ENCODE results near the gene SIK2.

GRCh38 chr11:111727431-111727830, 125.2 kb downstream of the SIK2 start:
- TF ChIP-seq POLR2AphosphoS5 (IDR thresholded peaks at IDR 0.05; ENCODE audit: low read depth, low read length) = no peak
- TF ChIP-seq TAF1 (IDR thresholded peaks at IDR 0.05; ENCODE audit: borderline replicate concordance, insufficient read depth, low read length) = no peak
- TF ChIP-seq, protein P1, sequence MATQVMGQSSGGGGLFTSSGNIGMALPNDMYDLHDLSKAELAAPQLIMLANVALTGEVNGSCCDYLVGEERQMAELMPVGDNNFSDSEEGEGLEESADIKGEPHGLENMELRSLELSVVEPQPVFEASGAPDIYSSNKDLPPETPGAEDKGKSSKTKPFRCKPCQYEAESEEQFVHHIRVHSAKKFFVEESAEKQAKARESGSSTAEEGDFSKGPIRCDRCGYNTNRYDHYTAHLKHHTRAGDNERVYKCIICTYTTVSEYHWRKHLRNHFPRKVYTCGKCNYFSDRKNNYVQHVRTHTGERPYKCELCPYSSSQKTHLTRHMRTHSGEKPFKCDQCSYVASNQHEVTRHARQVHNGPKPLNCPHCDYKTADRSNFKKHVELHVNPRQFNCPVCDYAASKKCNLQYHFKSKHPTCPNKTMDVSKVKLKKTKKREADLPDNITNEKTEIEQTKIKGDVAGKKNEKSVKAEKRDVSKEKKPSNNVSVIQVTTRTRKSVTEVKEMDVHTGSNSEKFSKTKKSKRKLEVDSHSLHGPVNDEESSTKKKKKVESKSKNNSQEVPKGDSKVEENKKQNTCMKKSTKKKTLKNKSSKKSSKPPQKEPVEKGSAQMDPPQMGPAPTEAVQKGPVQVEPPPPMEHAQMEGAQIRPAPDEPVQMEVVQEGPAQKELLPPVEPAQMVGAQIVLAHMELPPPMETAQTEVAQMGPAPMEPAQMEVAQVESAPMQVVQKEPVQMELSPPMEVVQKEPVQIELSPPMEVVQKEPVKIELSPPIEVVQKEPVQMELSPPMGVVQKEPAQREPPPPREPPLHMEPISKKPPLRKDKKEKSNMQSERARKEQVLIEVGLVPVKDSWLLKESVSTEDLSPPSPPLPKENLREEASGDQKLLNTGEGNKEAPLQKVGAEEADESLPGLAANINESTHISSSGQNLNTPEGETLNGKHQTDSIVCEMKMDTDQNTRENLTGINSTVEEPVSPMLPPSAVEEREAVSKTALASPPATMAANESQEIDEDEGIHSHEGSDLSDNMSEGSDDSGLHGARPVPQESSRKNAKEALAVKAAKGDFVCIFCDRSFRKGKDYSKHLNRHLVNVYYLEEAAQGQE (IDR thresholded peaks at IDR 0.05; ENCODE audit: insufficient read depth in 1 of 2, low read depth in 2 of 2, low read length in 2 of 2) = no peak
- no peak for TF ChIP-seq SIN3A (IDR thresholded peaks at IDR 0.05; ENCODE audit: borderline replicate concordance, insufficient read depth, low read length)
- no peak for TF ChIP-seq FOXP2 (optimal IDR thresholded peaks at IDR 0.05; ENCODE audit: borderline replicate concordance, extremely low read depth, extremely low read length, insufficient read depth)

Measured in PFSK-1 (cell line).